Glutamatergic neuron (in vitro differentiated cells): ENCODE measurements around the gene NDUFV2. TPM values are rescaled to one million over a fixed set of nuclear protein-coding genes. Genes with fewer than 3 reads are reported as not detected.

Experiments
- DNase-seq: peaks from one replicate; pipeline ENCODE4 v3.0.0; 2022
- H3K27ac Mint-ChIP-seq: one replicate; pipeline ENCODE4 v1.8.0; 2020; ENCODE audit warnings: mild to moderate bottlenecking, mixed read lengths, inconsistent platforms; ENCODE audit not compliant: unreplicated experiment
- H3K27me3 Mint-ChIP-seq: one replicate; pipeline ENCODE4 v1.8.0; 2020; ENCODE audit warnings: mild to moderate bottlenecking, moderate library complexity, mixed read lengths, inconsistent platforms; ENCODE audit not compliant: unreplicated experiment
- H3K36me3 Mint-ChIP-seq: one replicate; pipeline ENCODE4 v1.8.0; 2020; ENCODE audit warnings: mild to moderate bottlenecking, mixed read lengths, inconsistent platforms; ENCODE audit not compliant: unreplicated experiment
- H3K4me1 Mint-ChIP-seq: one replicate; pipeline ENCODE4 v1.8.0; 2020; ENCODE audit warnings: mild to moderate bottlenecking, low read depth, mixed read lengths, inconsistent platforms; ENCODE audit not compliant: unreplicated experiment
- H3K4me3 Mint-ChIP-seq: one replicate; pipeline ENCODE4 v1.8.0; 2020; ENCODE audit warnings: mild to moderate bottlenecking, mixed read lengths, inconsistent platforms; ENCODE audit not compliant: unreplicated experiment
- H3K9me3 Mint-ChIP-seq: one replicate; pipeline ENCODE4 v1.8.0; 2020; ENCODE audit warnings: mild to moderate bottlenecking, moderate library complexity, mixed read lengths, inconsistent platforms; ENCODE audit not compliant: unreplicated experiment
- total RNA-seq: library from RNA; stranded (reverse); fragmentation: NEBNext Ultra II Directional; extraction: Animal tissue kit (Norgen Biotek cat#: 25700); gene quantifications from one replicate; pipeline ENCODE4 v1.2.1, GENCODE V29; 2021; ENCODE audit not compliant: unreplicated experiment
- TF ChIP-seq, protein P1 (sequence below): fragments of 200-600 bp; sonication (generic); IDR thresholded peaks from one replicate; pipeline ENCODE4 v1.5.0; 2021; ENCODE audit not compliant: partially characterized antibody, unreplicated experiment

Gene NDUFV2
- total RNA-seq, 1 donor from 2014 or later: 133 TPM

DNA sequence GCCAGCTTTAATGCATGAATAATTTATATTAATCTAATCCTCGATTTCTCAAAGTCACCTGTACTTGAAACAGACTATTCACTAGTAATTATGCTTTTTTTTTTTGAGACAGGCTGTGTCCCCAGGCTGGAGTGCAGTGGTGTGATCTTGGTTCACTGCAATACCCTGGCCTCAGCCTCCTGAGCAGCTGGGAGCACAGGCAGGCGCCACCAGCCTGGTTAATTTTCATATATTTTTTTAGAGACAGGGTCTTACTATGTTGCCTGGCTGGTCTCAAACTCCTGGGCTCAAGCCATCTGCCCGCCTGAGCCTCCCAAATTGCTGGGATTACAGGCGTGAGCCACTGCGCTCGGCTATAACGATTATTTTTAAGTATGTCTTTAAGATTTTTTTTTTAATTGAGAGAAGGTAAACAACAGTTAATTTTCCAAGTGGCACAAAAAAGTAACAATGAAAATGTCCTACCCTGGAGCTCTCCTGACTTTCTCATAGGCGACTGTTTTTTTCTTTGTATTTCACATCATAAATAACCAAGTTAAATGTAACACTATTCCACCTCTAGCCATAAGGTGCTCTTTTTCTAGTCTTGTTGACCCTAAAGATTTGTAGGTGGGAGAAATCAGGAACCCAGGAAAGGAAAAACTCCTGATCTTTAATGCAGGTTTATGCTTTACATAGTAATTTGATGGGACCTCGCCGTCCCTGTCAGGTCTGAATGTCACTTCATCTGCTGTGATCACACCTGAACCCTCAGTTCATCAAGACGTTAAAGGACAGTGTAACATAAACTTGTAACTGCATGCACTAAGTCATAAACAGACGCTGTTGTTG is 32.8 kb downstream of the NDUFV2 start:
- H3K27ac Mint-ChIP-seq: peak overlapping the region; percentile 91
- peak; percentile 19 for DNase-seq
- peak overlapping the region; percentile 94 for H3K4me3 Mint-ChIP-seq
- no peaks in the 10 kb centered on the region for H3K36me3 Mint-ChIP-seq
- H3K4me1 Mint-ChIP-seq: peaks cover 27% of the 10 kb centered on the region
- TF ChIP-seq, protein P1, sequence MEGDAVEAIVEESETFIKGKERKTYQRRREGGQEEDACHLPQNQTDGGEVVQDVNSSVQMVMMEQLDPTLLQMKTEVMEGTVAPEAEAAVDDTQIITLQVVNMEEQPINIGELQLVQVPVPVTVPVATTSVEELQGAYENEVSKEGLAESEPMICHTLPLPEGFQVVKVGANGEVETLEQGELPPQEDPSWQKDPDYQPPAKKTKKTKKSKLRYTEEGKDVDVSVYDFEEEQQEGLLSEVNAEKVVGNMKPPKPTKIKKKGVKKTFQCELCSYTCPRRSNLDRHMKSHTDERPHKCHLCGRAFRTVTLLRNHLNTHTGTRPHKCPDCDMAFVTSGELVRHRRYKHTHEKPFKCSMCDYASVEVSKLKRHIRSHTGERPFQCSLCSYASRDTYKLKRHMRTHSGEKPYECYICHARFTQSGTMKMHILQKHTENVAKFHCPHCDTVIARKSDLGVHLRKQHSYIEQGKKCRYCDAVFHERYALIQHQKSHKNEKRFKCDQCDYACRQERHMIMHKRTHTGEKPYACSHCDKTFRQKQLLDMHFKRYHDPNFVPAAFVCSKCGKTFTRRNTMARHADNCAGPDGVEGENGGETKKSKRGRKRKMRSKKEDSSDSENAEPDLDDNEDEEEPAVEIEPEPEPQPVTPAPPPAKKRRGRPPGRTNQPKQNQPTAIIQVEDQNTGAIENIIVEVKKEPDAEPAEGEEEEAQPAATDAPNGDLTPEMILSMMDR: no peak
- peaks cover 3% of the 10 kb centered on the region for H3K27me3 Mint-ChIP-seq
- peaks cover 12% of the 10 kb centered on the region for H3K9me3 Mint-ChIP-seq

DNA sequence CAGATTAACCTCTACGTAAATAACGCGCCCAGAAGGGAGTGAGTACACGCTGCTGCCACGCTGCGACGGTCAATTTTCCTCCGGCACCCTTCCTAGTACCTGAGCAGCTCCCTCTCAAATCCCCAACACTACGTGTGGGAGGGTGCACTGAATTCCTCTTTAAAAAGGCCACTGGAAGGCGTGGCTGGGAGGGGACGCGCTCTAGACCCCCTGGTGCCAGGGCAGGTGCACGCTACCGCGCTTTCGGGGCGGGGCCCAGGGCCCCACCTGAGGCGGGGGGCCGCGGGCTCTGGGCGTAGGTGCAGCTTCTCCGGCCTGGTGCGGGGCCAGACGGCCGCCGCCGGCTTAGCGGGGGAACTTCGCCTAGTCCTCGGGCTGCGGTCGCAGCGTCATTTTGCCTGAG is 33.4 kb downstream of the NDUFV2 start:
- Mint-ChIP-seq H3K27me3 (peaks cover 3% of the 10 kb centered on the region), H3K4me3 (peak overlapping the region; percentile 94), H3K9me3 (peaks cover 12% of the 10 kb centered on the region), H3K4me1 (peaks cover 27% of the 10 kb centered on the region), H3K36me3 (no peaks in the 10 kb centered on the region), H3K27ac (peak overlapping the region; percentile 91)
- peak; percentile 29 for DNase-seq
- TF ChIP-seq, protein P1: no peak

DNA sequence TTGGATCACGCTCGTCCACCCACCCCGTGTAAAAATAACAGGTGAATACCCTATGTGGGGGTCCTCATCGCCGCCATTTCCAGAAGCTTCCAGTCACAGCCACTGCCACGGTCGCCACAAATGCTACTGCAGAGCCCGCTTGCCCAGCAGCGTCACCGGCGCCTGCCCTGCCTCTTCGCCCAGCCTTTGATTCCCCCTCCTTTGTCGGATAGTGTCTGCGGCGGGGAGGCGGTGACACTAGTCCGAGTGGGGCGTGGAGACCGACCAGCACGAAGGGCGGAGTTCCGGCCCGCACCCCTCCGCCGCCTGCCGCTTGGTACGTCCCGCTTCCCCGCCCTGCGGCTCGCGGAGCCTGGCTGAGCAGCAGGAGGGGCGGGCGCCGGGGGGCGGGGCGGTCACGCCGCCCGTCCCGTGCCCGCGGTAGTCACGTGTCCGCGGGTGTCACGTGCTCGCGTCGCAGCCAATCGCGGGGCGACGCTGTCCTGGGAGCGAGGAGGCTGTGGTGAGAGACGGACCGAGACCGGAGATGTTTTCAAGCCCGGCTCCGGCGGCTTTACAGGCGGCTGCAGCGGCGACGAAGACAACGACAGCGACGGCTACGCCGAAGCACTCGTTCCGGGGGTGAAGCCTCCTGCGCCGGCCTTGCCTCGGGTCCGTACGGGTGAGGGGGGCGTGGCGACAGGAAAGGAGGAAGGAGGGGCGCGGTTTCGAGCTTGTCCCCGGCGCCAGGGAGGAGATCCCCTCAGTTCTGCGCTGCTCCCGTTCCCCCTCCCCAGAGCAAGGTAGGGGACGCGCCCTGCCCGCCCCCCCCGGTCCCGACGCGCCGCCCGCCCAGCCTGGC is 34.0 kb downstream of the NDUFV2 start, which contains the start of gene ANKRD12:
Gene ANKRD12 (plus strand): TSS at position 467 of the 841 bp plus-strand sequence. CDS start 45,652 bp downstream, outside the sequence.
- peaks cover 3% of the 10 kb centered on the region for H3K27me3 Mint-ChIP-seq
- peak; percentile 98 for DNase-seq
- TF ChIP-seq, protein P1: no peak
- H3K27ac Mint-ChIP-seq: peak within 1 kb of the TSS; percentile 91
- peaks cover 29% of the 10 kb centered on the region for H3K4me1 Mint-ChIP-seq
- no peaks in the 10 kb centered on the region for H3K36me3 Mint-ChIP-seq
- peaks cover 12% of the 10 kb centered on the region for H3K9me3 Mint-ChIP-seq
- H3K4me3 Mint-ChIP-seq: peak within 1 kb of the TSS; percentile 94

DNA sequence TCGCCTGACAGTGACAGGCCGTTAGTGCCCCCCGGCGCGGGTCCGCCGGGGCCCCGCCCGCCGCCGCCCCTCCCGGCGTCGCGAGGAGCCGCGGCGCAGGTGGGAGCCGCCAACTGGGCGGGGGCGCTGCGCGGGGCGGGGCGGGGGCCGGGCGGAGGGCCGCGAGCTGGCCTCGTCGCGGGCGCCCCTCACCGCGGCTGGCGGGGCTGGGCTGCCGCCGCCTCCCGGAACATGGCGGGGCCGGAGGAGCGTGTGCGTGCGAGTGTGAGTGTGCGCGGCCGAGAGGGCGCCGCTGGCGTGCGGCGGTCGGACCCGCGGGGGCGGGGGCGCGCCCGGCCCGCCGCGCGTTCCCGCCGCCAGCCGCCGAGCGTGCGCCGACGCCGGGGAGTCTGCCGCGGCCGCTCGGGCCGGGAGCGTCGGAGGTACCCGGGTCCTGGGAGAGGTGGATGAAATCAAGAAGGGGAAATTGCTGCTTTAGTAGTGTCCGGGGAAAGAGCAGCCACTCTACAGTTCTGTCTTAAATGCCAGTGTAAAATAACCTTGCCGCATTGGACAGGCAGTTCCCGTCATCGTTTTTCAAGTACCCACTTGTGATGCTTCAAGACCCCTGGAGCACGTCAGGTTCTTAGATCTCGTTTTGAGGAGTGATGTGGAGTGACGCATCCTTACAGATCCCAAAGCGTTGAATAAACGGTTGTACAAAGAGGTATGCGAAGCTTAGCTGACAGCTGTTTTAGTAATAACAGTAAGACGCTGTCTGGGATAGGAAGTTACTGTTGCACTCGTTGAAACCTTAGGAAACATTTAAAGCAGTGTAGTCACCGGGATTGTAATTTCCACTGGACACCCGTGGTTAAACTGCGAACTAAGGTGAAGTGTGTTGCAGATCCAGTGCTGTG is 34.9 kb downstream of the NDUFV2 start:
- H3K27ac Mint-ChIP-seq: peak overlapping the region; percentile 20
- peak overlapping the region; percentile 63 for H3K4me3 Mint-ChIP-seq
- H3K4me1 Mint-ChIP-seq: peaks cover 29% of the 10 kb centered on the region
- TF ChIP-seq, protein P1: no peak
- no peaks in the 10 kb centered on the region for H3K36me3 Mint-ChIP-seq
- peak; percentile 70 for DNase-seq
- peaks cover 3% of the 10 kb centered on the region for H3K27me3 Mint-ChIP-seq
- H3K9me3 Mint-ChIP-seq: peaks cover 12% of the 10 kb centered on the region
